HL-60 (cell line): ENCODE measurements around the gene POLE.
"Not testable (repeated sequence)": the region's sequence is repeated elsewhere in the genome, so short reads cannot be mapped to it uniquely, and the experiment has no call there.

ENCODE experiments used
- DNase-seq, 2 experiments: peaks; one replicate each; pipeline ENCODE4 v3.0.0-alpha.2; 2010 to 2020; ENCODE audit warnings: low read depth in 1 of 2, low spot score in 1 of 2
- H3K27ac ChIP-seq: fragments of 250-450 bp; sonication (Bioruptor Pico); replicated peaks from 2 replicates; pipeline ENCODE4 v1.5.1; 2020; ENCODE audit warnings: mild to moderate bottlenecking, moderate library complexity
- H3K27me3 ChIP-seq: fragments of 250-450 bp; sonication (Bioruptor Pico); 2 replicates; pipeline ENCODE4 v1.5.1; 2021; ENCODE audit warnings: mild to moderate bottlenecking, moderate library complexity; ENCODE audit not compliant: insufficient read depth, poor library complexity, severe bottlenecking
- H3K4me3 ChIP-seq: replicated peaks from 2 replicates; pipeline ENCODE4 v1.5.1; 2011; ENCODE audit warnings: mild to moderate bottlenecking, control low read depth, low read length; ENCODE audit not compliant: insufficient read depth
- GABPA ChIP-seq: IDR thresholded peaks from 2 replicates; pipeline ENCODE4 v1.6.1; 2012; ENCODE audit warnings: low read depth
- POLR2AphosphoS5 ChIP-seq: IDR thresholded peaks from 2 replicates; pipeline ENCODE4 v1.6.1; 2012; ENCODE audit warnings: low read depth
- SPI1 ChIP-seq: IDR thresholded peaks from 2 replicates; pipeline ENCODE4 v1.6.1; 2012; ENCODE audit warnings: low read depth, mild to moderate bottlenecking, borderline replicate concordance
- TF ChIP-seq, protein P1 (sequence below): IDR thresholded peaks from one replicate; pipeline ENCODE4 v1.5.1; 2011; ENCODE audit warnings: low read length, control low read depth, inconsistent platforms; ENCODE audit not compliant: insufficient read depth
- TF ChIP-seq, protein P2 (sequence below): IDR thresholded peaks from 2 replicates; pipeline ENCODE4 v1.6.1; 2012; ENCODE audit warnings: low read depth; ENCODE audit not compliant: insufficient replicate concordance

POLE gene

DNA sequence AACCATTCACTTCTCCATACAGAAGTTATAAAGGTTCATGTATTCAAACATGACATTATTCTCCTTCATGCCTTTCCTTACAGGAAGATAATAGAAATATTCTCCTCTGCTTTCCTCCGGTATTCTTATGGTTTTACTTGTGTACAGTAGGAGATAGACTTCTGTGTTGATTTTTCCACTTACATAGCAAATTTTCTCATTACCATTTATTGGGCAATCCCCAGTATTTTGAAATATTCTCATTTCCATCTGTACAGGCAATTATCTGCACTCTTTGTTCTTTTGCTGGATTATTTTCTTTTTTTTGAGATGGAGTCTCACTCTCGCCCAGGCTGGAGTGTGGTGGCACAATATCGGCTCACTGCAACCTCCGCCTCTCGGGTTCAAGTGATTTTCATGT is 11.2 kb upstream of the POLE start:
- no peak for DNase-seq
- no peak overlapping the region for H3K27ac ChIP-seq

DNA sequence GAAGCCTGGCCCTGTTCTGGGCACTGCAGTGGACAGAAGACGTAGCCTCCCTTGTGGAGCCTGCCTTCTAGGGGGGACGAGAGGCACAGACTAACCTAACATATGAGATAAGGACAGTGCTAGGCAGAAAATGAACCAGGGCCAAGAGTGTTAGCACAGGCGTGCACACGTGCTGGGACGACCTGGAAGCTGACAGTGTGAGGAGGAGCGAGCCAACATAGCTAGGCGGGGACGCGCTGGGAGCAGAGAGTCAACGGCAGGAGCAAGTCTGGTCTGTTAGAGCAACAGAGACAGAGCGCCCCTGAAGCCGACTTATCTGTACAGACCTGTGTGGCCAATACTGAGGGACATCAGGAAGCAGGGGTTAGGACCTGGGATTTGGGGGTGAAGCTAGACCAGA is 8.3 kb upstream of the POLE start:
- no peak overlapping the region for H3K4me3 ChIP-seq
- no peak overlapping the region for H3K27ac ChIP-seq
- no peak for TF ChIP-seq SPI1
- no peak for TF ChIP-seq POLR2AphosphoS5
- DNase-seq, result no peak
- H3K27me3 ChIP-seq, result no peaks in the 10 kb centered on the region

More for the DNA sequence above, 11.2 kb upstream of the POLE start:
- no peaks in the 10 kb centered on the region for H3K27me3 ChIP-seq
- TF ChIP-seq SPI1, result no peak
- TF ChIP-seq POLR2AphosphoS5, result no peak
- TF ChIP-seq, protein P1, sequence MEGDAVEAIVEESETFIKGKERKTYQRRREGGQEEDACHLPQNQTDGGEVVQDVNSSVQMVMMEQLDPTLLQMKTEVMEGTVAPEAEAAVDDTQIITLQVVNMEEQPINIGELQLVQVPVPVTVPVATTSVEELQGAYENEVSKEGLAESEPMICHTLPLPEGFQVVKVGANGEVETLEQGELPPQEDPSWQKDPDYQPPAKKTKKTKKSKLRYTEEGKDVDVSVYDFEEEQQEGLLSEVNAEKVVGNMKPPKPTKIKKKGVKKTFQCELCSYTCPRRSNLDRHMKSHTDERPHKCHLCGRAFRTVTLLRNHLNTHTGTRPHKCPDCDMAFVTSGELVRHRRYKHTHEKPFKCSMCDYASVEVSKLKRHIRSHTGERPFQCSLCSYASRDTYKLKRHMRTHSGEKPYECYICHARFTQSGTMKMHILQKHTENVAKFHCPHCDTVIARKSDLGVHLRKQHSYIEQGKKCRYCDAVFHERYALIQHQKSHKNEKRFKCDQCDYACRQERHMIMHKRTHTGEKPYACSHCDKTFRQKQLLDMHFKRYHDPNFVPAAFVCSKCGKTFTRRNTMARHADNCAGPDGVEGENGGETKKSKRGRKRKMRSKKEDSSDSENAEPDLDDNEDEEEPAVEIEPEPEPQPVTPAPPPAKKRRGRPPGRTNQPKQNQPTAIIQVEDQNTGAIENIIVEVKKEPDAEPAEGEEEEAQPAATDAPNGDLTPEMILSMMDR, result no peak
- TF ChIP-seq, protein P2, sequence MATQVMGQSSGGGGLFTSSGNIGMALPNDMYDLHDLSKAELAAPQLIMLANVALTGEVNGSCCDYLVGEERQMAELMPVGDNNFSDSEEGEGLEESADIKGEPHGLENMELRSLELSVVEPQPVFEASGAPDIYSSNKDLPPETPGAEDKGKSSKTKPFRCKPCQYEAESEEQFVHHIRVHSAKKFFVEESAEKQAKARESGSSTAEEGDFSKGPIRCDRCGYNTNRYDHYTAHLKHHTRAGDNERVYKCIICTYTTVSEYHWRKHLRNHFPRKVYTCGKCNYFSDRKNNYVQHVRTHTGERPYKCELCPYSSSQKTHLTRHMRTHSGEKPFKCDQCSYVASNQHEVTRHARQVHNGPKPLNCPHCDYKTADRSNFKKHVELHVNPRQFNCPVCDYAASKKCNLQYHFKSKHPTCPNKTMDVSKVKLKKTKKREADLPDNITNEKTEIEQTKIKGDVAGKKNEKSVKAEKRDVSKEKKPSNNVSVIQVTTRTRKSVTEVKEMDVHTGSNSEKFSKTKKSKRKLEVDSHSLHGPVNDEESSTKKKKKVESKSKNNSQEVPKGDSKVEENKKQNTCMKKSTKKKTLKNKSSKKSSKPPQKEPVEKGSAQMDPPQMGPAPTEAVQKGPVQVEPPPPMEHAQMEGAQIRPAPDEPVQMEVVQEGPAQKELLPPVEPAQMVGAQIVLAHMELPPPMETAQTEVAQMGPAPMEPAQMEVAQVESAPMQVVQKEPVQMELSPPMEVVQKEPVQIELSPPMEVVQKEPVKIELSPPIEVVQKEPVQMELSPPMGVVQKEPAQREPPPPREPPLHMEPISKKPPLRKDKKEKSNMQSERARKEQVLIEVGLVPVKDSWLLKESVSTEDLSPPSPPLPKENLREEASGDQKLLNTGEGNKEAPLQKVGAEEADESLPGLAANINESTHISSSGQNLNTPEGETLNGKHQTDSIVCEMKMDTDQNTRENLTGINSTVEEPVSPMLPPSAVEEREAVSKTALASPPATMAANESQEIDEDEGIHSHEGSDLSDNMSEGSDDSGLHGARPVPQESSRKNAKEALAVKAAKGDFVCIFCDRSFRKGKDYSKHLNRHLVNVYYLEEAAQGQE, result no peak
- TF ChIP-seq GABPA, result no peak
- no peak overlapping the region for H3K4me3 ChIP-seq

DNA sequence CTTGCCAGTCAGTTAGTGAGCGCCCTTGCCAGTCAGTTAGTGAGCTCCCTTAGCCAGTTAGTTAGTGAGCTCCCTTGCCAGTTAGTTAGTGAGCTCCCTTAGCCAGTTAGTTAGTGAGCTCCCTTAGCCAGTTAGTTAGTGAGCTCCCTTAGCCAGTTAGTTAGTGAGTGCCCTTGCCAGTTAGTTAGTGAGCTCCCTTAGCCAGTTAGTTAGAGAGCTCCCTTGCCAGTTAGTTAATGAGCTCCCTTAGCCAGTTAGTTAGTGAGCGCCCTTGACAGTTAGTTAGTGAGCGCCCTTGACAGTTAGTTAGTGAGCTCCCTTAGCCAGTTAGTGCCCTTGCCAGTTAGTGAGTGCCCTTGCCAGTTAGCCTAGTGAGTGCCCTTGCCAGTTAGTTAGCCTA is 7.7 kb upstream of the POLE start:
- not testable (repeated sequence) for H3K27me3 ChIP-seq, DNase-seq, H3K4me3 ChIP-seq, H3K27ac ChIP-seq

DNA sequence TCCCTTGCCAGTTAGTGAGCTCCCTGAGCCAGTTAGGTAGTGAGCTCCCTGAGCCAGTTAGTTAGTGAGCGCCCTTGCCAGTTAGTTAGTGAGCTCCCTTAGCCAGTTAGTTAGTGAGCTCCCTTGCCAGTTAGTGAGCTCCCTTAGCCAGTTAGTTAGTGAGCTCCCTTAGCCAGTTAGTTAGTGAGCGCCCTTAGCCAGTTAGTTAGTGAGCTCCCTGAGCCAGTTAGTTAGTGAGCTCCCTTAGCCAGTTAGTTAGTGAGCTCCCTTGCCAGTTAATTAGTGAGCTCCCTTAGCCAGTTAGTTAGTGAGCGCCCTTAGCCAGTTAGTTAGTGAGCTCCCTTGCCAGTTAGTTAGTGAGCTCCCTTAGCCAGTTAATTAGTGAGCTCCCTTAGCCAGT is 4.9 kb upstream of the POLE start:
- H3K27me3 ChIP-seq, H3K4me3 ChIP-seq, DNase-seq, H3K27ac ChIP-seq: not testable (repeated sequence)

DNA sequence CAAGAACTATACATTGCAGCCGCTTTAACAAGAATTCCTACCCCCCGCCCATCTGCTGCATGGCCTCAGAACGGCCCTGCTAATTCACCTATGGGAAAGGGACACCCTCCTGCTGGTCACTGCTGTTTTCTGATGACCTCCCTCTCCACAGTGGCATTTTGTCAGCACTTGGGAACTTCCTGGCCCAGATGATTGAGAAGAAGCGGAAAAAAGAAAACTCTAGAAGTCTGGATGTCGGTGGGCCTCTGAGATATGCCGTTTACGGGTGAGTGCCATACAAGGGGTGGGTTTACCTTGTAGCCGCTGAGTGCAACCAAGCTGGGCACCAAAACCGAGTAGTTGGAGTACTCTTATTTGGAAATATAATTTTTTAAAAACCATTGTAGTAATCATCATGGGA is 3.0 kb upstream of the POLE start:
- no peak overlapping the region for H3K4me3 ChIP-seq
- no peak for DNase-seq
- no peak overlapping the region for H3K27ac ChIP-seq
- no peak for TF ChIP-seq GABPA
- H3K27me3 ChIP-seq, result no peaks in the 10 kb centered on the region

DNA sequence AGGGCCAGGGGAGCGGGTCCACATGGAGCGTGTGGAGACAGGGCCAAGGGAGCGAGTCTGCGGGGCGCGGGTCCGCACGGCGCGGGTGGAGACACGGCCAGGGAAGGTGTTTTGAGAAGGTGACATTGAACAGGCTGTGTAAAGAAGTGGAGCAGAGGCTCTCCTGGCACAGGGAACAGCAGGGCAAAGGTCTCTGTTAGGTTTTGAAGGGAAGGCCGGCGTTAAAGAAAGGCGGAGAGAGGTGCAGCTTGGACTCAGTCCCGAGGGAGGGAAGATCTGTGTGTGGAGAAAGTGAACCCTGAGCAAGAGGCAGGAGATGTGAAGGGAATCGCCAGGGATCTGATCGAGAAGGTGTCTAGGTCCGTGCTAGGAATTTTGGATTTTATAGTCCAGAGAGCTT is 2.1 kb upstream of the POLE start:
- TF ChIP-seq, protein P2, result no peak
- TF ChIP-seq POLR2AphosphoS5 (no peak), SPI1 (no peak), GABPA (no peak)
- TF ChIP-seq, protein P1, result no peak
- Histone ChIP-seq H3K27me3 (no peaks in the 10 kb centered on the region), H3K27ac (no peak overlapping the region), H3K4me3 (no peak overlapping the region)
- DNase-seq, result no peak
